Measurements from ENCODE around the gene TAF3.

TAF3 gene

GRCh38 chr10:7968510-7969112, 150.3 kb downstream of the TAF3 start (continued):
- TF ChIP-seq PRDM6 (tag by site-specific recombination; IDR thresholded peaks at IDR 0.05) (peak; percentile 35; the same call in 1 of the 2 replicates), ZNF747 (tag by site-specific recombination; IDR thresholded peaks at IDR 0.05) (no peak), ZNF654 (tag by site-specific recombination; IDR thresholded peaks at IDR 0.05; ENCODE audit: low read depth) (no peak), SP7 (tag by site-specific recombination; IDR thresholded peaks at IDR 0.05) (peak; percentile 80), CTCF (tag by site-specific recombination; IDR thresholded peaks at IDR 0.05) (no peak)
- TF ChIP-seq, protein P1, sequence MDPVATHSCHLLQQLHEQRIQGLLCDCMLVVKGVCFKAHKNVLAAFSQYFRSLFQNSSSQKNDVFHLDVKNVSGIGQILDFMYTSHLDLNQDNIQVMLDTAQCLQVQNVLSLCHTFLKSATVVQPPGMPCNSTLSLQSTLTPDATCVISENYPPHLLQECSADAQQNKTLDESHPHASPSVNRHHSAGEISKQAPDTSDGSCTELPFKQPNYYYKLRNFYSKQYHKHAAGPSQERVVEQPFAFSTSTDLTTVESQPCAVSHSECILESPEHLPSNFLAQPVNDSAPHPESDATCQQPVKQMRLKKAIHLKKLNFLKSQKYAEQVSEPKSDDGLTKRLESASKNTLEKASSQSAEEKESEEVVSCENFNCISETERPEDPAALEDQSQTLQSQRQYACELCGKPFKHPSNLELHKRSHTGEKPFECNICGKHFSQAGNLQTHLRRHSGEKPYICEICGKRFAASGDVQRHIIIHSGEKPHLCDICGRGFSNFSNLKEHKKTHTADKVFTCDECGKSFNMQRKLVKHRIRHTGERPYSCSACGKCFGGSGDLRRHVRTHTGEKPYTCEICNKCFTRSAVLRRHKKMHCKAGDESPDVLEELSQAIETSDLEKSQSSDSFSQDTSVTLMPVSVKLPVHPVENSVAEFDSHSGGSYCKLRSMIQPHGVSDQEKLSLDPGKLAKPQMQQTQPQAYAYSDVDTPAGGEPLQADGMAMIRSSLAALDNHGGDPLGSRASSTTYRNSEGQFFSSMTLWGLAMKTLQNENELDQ (tag by site-specific recombination; IDR thresholded peaks at IDR 0.05; ENCODE audit: low read depth), result no peak

DNA sequence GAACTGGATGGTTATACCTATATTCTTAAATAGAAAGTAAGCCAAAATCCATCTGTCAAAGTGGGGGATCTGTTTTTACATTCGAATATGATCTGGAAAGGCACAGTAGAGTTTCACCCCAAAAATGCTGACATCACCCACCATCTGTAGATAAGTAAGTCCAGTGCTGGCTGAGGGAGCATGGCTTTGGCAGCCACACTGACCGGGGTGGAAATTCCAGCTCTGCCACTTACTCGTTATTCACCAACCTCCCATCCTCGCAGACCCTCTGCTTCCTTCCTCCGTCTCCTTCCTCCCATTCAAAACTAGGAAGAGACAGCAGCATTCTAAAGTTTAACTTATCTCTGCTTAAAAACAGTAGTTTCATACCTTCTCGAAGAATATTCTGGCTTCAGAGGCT, 151.3 kb downstream of the TAF3 start:
- no peaks in the 10 kb centered on the region for H3K9me3 ChIP-seq (ENCODE audit: control insufficient read depth, insufficient read depth, low read depth, low read length)
- H3K36me3 ChIP-seq (ENCODE audit: control insufficient read depth in 2 of 2, insufficient read depth in 1 of 2, low read length in 2 of 2), result peaks cover 0 to 3% of the 10 kb centered on the region in 2 experiments; a peak in 1 of 3 replicates
- H3K4me1 ChIP-seq (ENCODE audit: control insufficient read depth, insufficient read depth, low read length), result peaks cover 13% of the 10 kb centered on the region; the same call in 1 of the 2 replicates
- POLR2A ChIA-PET, result no interaction called here
- CTCF ChIA-PET, result no interaction called here
- TF ChIP-seq ZNF473 (tag by site-specific recombination; IDR thresholded peaks at IDR 0.05), result no peak
- no peak for TF ChIP-seq SP2 (tag by site-specific recombination; IDR thresholded peaks at IDR 0.05)
- H3K27ac ChIP-seq (ENCODE audit: extremely low read depth, low read depth, low read length), result no peak overlapping the region
- no peak overlapping the region for H3K4me3 ChIP-seq (ENCODE audit: low read depth, low read length)

- Histone ChIP-seq H3K9me3 (ENCODE audit: control insufficient read depth, insufficient read depth, low read depth, low read length) (no peaks in the 10 kb centered on the region), H3K4me1 (ENCODE audit: control insufficient read depth, insufficient read depth, low read length) (peaks cover 13% of the 10 kb centered on the region; the same call in 1 of the 2 replicates), H3K36me3 (ENCODE audit: control insufficient read depth in 2 of 2, insufficient read depth in 1 of 2, low read length in 2 of 2) (no peaks in the 10 kb centered on the region), H3K27ac (ENCODE audit: extremely low read depth, low read depth, low read length) (no peak overlapping the region), H3K4me3 (ENCODE audit: low read depth, low read length) (no peak overlapping the region)
- CTCF ChIA-PET, result interaction anchor here (0.8 kb wide), 1 partner anchor 69 kb away, joined by 5 read pairs; no protein-coding TSS in a partner anchor
- POLR2A ChIA-PET, result no interaction called here
- TF ChIP-seq ZXDB (tag by site-specific recombination; IDR thresholded peaks at IDR 0.05), result peak; percentile 19; the same call in 1 of the 2 replicates
- TF ChIP-seq YY2 (tag by site-specific recombination; IDR thresholded peaks at IDR 0.05), result 0 out of 2 replicates have a peak, but pooled peaks have one; percentile 52
- TF ChIP-seq MYNN (tag by site-specific recombination; IDR thresholded peaks at IDR 0.05; ENCODE audit: borderline replicate concordance), result no peak
- no peak for TF ChIP-seq ZNF248 (tag by site-specific recombination; IDR thresholded peaks at IDR 0.05)
- TF ChIP-seq ZSCAN5A (tag by site-specific recombination; IDR thresholded peaks at IDR 0.05), result no peak
- no peak for TF ChIP-seq REST (tag by site-specific recombination; IDR thresholded peaks at IDR 0.05)
- TF ChIP-seq, protein P2, sequence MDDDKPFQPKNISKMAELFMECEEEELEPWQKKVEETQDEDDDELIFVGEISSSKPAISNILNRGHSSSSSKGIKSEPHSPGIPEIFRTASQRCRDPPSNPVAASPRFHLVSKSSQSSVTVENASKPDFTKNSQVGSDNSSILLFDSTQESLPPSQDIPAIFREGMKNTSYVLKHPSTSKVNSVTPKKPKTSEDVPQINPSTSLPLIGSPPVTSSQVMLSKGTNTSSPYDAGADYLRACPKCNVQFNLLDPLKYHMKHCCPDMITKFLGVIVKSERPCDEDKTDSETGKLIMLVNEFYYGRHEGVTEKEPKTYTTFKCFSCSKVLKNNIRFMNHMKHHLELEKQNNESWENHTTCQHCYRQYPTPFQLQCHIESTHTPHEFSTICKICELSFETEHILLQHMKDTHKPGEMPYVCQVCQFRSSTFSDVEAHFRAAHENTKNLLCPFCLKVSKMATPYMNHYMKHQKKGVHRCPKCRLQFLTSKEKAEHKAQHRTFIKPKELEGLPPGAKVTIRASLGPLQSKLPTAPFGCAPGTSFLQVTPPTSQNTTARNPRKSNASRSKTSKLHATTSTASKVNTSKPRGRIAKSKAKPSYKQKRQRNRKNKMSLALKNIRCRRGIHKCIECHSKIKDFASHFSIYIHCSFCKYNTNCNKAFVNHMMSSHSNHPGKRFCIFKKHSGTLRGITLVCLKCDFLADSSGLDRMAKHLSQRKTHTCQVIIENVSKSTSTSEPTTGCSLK (tag by site-specific recombination; IDR thresholded peaks at IDR 0.05), result no peak
- TF ChIP-seq REPIN1 (tag by site-specific recombination; IDR thresholded peaks at IDR 0.05; ENCODE audit: low read depth), result no peak
- peak; percentile 82 for TF ChIP-seq ZNF184 (tag by site-specific recombination; IDR thresholded peaks at IDR 0.05)
- no peak for TF ChIP-seq ZNF707 (tag by site-specific recombination; IDR thresholded peaks at IDR 0.05)
- TF ChIP-seq SP7 (tag by site-specific recombination; IDR thresholded peaks at IDR 0.05), result peak; percentile 40; the same call in 1 of the 2 replicates
- peak; percentile 53; the same call in 1 of the 2 replicates for TF ChIP-seq ZNF629 (tag by site-specific recombination; IDR thresholded peaks at IDR 0.05)
Observed at GRCh38 chr10:7971949-7972348, 153.6 kb downstream of the TAF3 start.

Data from HEK293 (cell line).